Cardiac fibroblast (primary cell): ENCODE results near the gene HEPN1.

Source experiments
- DNase-seq, 2 donors: peaks; one replicate each; pipeline versions ENCODE4 v3.0.0 to v3.0.0-alpha.2; 2010; ENCODE audit warnings: low read depth in 2 of 2
- H3K4me3 ChIP-seq, 2 donors: replicated peaks in 1 of 2; 1 replicate in 1 of 2; 2 replicates in 1 of 2; pipeline ENCODE4 v1.5.1; 2011; ENCODE audit warnings: low read depth in 2 of 2, low read length in 2 of 2, mild to moderate bottlenecking in 2 of 2, moderate library complexity in 1 of 2
- TF ChIP-seq, protein P1 (sequence below): IDR thresholded peaks from one replicate; pipeline ENCODE4 v1.5.1; 2011; ENCODE audit warnings: low read depth, mild to moderate bottlenecking, low read length, inconsistent platforms

HEPN1 gene

DNA sequence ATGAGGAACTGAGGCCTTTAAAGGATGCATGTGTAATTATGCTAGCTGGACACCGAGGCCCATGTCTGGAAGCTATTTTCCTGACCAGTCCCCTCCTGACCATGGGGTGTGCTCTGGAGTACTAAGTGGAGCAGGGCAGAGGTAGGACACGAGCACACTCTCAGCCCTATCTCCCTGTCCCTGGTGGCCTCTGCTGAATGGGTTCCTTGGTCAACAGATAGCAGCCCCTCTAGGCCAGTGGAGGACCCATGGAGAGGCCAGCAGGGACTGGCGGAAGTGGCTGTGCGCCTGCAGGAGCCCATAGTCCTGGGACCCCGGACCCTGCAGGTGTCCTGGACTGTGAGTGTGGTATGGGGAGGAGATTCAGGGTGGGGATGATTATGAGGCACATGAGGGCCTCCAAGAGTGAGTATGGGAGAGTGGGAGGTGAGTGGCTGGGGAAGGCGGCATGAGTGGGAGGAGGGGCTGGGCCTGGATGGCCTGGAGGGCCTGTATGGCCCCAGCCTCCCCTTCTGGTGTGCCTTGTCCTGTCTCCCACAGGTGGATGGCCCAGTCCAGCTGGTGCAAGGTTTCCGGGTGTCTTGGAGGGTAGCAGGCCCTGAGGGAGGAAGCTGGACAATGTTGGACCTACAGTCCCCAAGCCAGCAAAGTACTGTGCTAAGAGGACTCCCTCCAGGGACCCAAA is 44.3 kb upstream of the HEPN1 start:
- no peak overlapping the region for H3K4me3 ChIP-seq
- no peak for DNase-seq
- TF ChIP-seq, protein P1, sequence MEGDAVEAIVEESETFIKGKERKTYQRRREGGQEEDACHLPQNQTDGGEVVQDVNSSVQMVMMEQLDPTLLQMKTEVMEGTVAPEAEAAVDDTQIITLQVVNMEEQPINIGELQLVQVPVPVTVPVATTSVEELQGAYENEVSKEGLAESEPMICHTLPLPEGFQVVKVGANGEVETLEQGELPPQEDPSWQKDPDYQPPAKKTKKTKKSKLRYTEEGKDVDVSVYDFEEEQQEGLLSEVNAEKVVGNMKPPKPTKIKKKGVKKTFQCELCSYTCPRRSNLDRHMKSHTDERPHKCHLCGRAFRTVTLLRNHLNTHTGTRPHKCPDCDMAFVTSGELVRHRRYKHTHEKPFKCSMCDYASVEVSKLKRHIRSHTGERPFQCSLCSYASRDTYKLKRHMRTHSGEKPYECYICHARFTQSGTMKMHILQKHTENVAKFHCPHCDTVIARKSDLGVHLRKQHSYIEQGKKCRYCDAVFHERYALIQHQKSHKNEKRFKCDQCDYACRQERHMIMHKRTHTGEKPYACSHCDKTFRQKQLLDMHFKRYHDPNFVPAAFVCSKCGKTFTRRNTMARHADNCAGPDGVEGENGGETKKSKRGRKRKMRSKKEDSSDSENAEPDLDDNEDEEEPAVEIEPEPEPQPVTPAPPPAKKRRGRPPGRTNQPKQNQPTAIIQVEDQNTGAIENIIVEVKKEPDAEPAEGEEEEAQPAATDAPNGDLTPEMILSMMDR: no peak

DNA sequence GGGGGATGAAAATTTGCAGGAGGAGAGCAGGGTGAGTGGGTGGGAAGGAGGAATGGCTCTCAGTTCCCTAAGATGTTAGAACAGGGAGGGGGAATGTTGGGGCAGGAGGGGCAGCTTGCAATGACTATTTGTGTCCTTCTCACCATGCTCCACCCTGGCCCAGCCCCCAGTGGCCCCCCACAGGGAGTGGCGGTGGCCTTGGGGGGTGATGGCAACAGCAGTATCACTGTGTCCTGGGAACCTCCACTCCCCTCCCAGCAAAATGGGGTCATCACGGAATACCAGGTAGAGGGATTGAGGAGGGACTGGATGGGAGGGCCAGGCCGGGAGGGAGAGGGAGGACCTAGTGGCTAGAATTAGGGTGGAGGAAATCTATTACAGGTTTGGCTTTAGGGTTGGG is 43.6 kb upstream of the HEPN1 start:
- TF ChIP-seq, protein P1: no peak
- H3K4me3 ChIP-seq: peak overlapping the region in 1 of 2 donors; percentile 63
- no peak for DNase-seq

GRCh38 chr11:124875943-124876817 is 42.9 kb upstream of the HEPN1 start:
- peak; percentile 95 to 98 for DNase-seq
- H3K4me3 ChIP-seq: peak overlapping the region; percentile 63 to 68
- TF ChIP-seq, protein P1: peak; percentile 53

GRCh38 chr11:124876818-124877630 is 42.0 kb upstream of the HEPN1 start:
- DNase-seq: no peak
- TF ChIP-seq, protein P1: no peak
- H3K4me3 ChIP-seq: peak overlapping the region; percentile 63 to 68

DNA sequence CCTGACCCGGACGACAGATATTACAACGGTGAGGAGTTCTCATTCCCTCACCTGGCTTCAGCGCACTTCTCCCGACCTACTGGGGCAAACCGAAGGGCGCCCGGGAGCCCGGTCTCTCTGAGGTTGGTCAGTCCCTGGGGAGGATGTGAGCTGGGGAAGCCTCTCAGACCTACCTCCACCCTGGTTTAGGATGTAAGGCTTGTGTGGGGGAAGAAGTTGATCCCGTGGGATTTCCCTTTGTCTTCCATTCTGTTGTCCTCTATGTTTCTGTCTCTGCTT is 41.5 kb upstream of the HEPN1 start:
- H3K4me3 ChIP-seq: peak overlapping the region; percentile 63 to 68
- TF ChIP-seq, protein P1: no peak
- DNase-seq: no peak

DNA sequence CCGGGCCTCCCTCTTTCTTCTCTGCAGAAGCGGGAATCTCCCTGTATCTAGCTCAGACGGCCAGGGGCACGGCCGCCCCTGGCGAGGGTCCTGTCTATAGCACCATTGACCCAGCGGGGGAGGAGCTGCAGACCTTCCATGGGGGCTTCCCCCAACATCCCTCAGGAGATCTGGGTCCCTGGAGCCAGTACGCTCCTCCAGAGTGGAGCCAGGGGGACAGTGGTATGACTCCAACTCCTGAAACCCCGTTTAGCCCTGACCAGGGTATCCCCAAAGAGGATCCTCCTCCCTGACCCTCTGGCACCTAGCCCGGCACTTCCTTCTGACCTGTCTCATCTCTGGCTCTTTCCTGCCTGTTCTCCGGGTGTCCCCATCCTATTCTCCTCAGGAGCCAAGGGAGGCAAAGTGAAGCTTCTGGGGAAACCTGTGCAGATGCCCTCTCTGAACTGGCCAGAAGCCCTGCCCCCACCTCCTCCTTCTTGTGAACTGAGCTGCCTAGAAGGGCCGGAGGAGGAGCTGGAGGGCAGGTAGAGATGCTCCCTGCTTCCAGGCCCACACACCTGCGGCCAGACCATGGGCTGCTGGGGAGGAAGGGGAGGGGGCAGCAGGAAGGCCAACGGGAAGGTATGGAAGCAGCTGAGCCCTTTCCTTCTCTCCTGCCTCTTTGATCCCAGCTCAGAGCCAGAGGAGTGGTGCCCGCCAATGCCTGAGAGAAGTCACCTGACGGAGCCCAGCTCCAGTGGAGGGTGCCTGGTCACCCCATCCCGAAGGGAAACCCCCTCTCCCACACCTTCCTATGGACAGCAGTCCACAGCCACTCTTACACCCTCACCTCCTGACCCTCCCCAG is 40.9 kb upstream of the HEPN1 start:
- DNase-seq: no peak
- TF ChIP-seq, protein P1: no peak
- no peak overlapping the region for H3K4me3 ChIP-seq
